KMS-11 (cell line): ENCODE results near the gene SPTSSB.

ENCODE experiments used
- H2AFZ ChIP-seq: fragments of 200-600 bp; sonication (generic); 2 replicates; pipeline ENCODE4 v1.6.1; 2016; ENCODE audit warnings: antibody characterized with exemption, mixed run types, low read depth
- H3K27ac ChIP-seq: fragments of 200-600 bp; sonication (generic); 2 replicates; pipeline ENCODE4 v1.6.1; 2016; ENCODE audit warnings: mild to moderate bottlenecking, mixed run types
- H3K27me3 ChIP-seq: fragments of 200-600 bp; sonication (generic); 2 replicates; pipeline ENCODE4 v1.6.1; 2017; ENCODE audit warnings: mild to moderate bottlenecking, low read depth, mixed run types, moderate library complexity; ENCODE audit not compliant: insufficient read depth
- H3K36me3 ChIP-seq: fragments of 200-600 bp; sonication (generic); 2 replicates; pipeline ENCODE4 v1.6.1; 2017; ENCODE audit warnings: mild to moderate bottlenecking, mixed run types; ENCODE audit not compliant: insufficient read depth
- H3K4me1 ChIP-seq: fragments of 200-600 bp; sonication (generic); 2 replicates; pipeline ENCODE4 v1.6.1; 2016; ENCODE audit warnings: mild to moderate bottlenecking, low read depth, mixed run types; ENCODE audit not compliant: poor library complexity, severe bottlenecking
- H3K4me2 ChIP-seq: fragments of 200-600 bp; sonication (generic); 2 replicates; pipeline ENCODE4 v1.7.0; 2016; ENCODE audit warnings: mild to moderate bottlenecking, mixed run types
- H3K4me3 ChIP-seq: fragments of 200-600 bp; sonication (generic); IDR thresholded peaks from 2 replicates; pipeline ENCODE4 v1.6.1; 2017; ENCODE audit warnings: low read depth, low read length, mixed read lengths; ENCODE audit not compliant: insufficient read depth
- H3K79me2 ChIP-seq: fragments of 200-600 bp; sonication (generic); 2 replicates; pipeline ENCODE4 v1.6.1; 2016; ENCODE audit warnings: low read depth, mixed run types; ENCODE audit not compliant: insufficient read depth
- H3K9ac ChIP-seq: fragments of 200-600 bp; sonication (generic); 2 replicates; pipeline ENCODE4 v1.6.1; 2016; ENCODE audit warnings: mild to moderate bottlenecking, mixed run types
- H4K20me1 ChIP-seq: fragments of 200-600 bp; sonication (generic); 2 replicates; pipeline ENCODE4 v1.6.1; 2016; ENCODE audit warnings: mild to moderate bottlenecking, mixed run types; ENCODE audit not compliant: insufficient read depth
- CTCF ChIP-seq: fragments of 200-600 bp; sonication (generic); conservative IDR thresholded peaks from 2 replicates; pipeline ENCODE4 v1.6.1; 2017; ENCODE audit warnings: low read depth, mild to moderate bottlenecking, antibody characterized with exemption, low read length, moderate library complexity, mixed read lengths

SPTSSB gene

GRCh38 chr3:161317077-161317476, 54.2 kb downstream of the SPTSSB start:
- no peak overlapping the region for H3K27ac ChIP-seq

GRCh38 chr3:161316006-161316689, 55.2 kb downstream of the SPTSSB start:
- no peak for TF ChIP-seq CTCF
- Histone ChIP-seq H3K36me3 (no peaks in the 10 kb centered on the region), H3K4me1 (peaks cover 7% of the 10 kb centered on the region), H3K9ac (no peak overlapping the region), H2AFZ (no peak overlapping the region), H3K27me3 (no peaks in the 10 kb centered on the region), H3K27ac (no peak overlapping the region), H4K20me1 (no peaks in the 10 kb centered on the region), H3K79me2 (no peaks in the 10 kb centered on the region), H3K4me3 (no peak overlapping the region), H3K4me2 (no peak overlapping the region)

More at GRCh38 chr3:161317077-161317476, 54.2 kb downstream of the SPTSSB start:
- Histone ChIP-seq H3K79me2 (no peaks in the 10 kb centered on the region), H3K4me2 (no peak overlapping the region), H4K20me1 (no peaks in the 10 kb centered on the region), H3K9ac (no peak overlapping the region), H2AFZ (no peak overlapping the region), H3K4me1 (no peaks in the 10 kb centered on the region), H3K27me3 (no peaks in the 10 kb centered on the region), H3K36me3 (no peaks in the 10 kb centered on the region), H3K4me3 (no peak overlapping the region)
- no peak for TF ChIP-seq CTCF

- Histone ChIP-seq H2AFZ (no peak overlapping the region), H3K36me3 (no peaks in the 10 kb centered on the region), H3K9ac (no peak overlapping the region), H3K27ac (no peak overlapping the region), H3K27me3 (no peaks in the 10 kb centered on the region), H3K4me3 (no peak overlapping the region), H3K4me1 (peaks cover 13% of the 10 kb centered on the region), H3K79me2 (no peaks in the 10 kb centered on the region), H3K4me2 (no peak overlapping the region), H4K20me1 (no peaks in the 10 kb centered on the region)
- no peak for TF ChIP-seq CTCF
Observed at GRCh38 chr3:161314836-161315395, 56.4 kb downstream of the SPTSSB start.

GRCh38 chr3:161310649-161311423, 60.5 kb downstream of the SPTSSB start:
- Histone ChIP-seq H3K9ac (no peak overlapping the region), H2AFZ (no peak overlapping the region), H3K4me3 (no peak overlapping the region), H3K4me2 (no peak overlapping the region), H3K27me3 (no peaks in the 10 kb centered on the region), H3K4me1 (peaks cover 13% of the 10 kb centered on the region), H3K27ac (no peak overlapping the region), H4K20me1 (no peaks in the 10 kb centered on the region), H3K79me2 (no peaks in the 10 kb centered on the region), H3K36me3 (no peaks in the 10 kb centered on the region)
- no peak for TF ChIP-seq CTCF
